K562 (cell line): ENCODE results near the gene ATP6V0E2. TPM values are rescaled to one million over a fixed set of nuclear protein-coding genes. Genes with fewer than 3 reads are reported as not detected.

Experiments
- ATF4 ChIP-seq: fragments of 450-650 bp; formaldehyde crosslinking; IDR thresholded peaks from 2 replicates; pipeline ENCODE4 v1.4.0; 2022; ENCODE audit warnings: mild to moderate bottlenecking, moderate library complexity
- BACH1 ChIP-seq: fragments of 200-800 bp; sonication (Bioruptor generic); IDR thresholded peaks from 2 replicates; pipeline ENCODE4 v1.6.1; 2016; ENCODE audit warnings: missing genetic modification characterization, missing compliant biosample characterization
- CBFB ChIP-seq: sonication (generic); formaldehyde crosslinking; IDR thresholded peaks from 2 replicates; pipeline ENCODE4 v1.4.0; 2020; ENCODE audit warnings: mild to moderate bottlenecking, missing genetic modification reagents
- CBX3 ChIP-seq, 2 experiments: IDR thresholded peaks; 1 replicate in 1 of 2; 2 replicates in 1 of 2; pipeline ENCODE4 v1.6.1; 2012; ENCODE audit warnings: inconsistent platforms in 2 of 2, low read length in 2 of 2, borderline replicate concordance in 1 of 2, control low read depth in 1 of 2
- ELF4 ChIP-seq: fragments of 450-650 bp; formaldehyde crosslinking; IDR thresholded peaks from 2 replicates; pipeline ENCODE4 v1.4.0; 2022; ENCODE audit warnings: missing genetic modification characterization
- ESRRA ChIP-seq: fragments of 450-650 bp; IDR thresholded peaks from 2 replicates; pipeline ENCODE4 v1.6.1; 2014; ENCODE audit warnings: low read depth, mild to moderate bottlenecking, moderate library complexity, borderline replicate concordance
- GTF2E2 ChIP-seq: fragments of 200-800 bp; sonication (Bioruptor generic); IDR thresholded peaks from 2 replicates; pipeline ENCODE4 v1.6.1; 2016; ENCODE audit warnings: missing genetic modification characterization, missing compliant biosample characterization
- L3MBTL2 ChIP-seq: fragments of 450-650 bp; IDR thresholded peaks from 2 replicates; pipeline ENCODE4 v1.6.1; 2016; ENCODE audit warnings: mild to moderate bottlenecking, moderate library complexity
- MGA ChIP-seq: fragments of 450-650 bp; IDR thresholded peaks from 2 replicates; pipeline ENCODE4 v1.6.1; 2016; ENCODE audit warnings: mild to moderate bottlenecking, moderate library complexity
- SMARCB1 ChIP-seq: IDR thresholded peaks from 2 replicates; pipeline ENCODE4 v1.6.1; 2011; ENCODE audit warnings: improper control_type of control experiment, low read depth; ENCODE audit not compliant: insufficient read length
- SMC3 ChIP-seq: conservative IDR thresholded peaks from 2 replicates; pipeline ENCODE4 v1.6.1; 2011; ENCODE audit warnings: low read depth, low read length, improper control_type of control experiment; ENCODE audit not compliant: insufficient read depth
- TAF1 ChIP-seq: IDR thresholded peaks from 2 replicates; pipeline ENCODE4 v1.6.1; 2011; ENCODE audit warnings: mild to moderate bottlenecking, low read length, moderate library complexity; ENCODE audit not compliant: insufficient read depth, control insufficient read depth, severe bottlenecking; ENCODE audit errors: extremely low read depth
- YY1 ChIP-seq, 3 experiments: IDR thresholded peaks; 2 replicates each; pipeline ENCODE4 v1.6.1; 2011; ENCODE audit warnings: low read length in 2 of 3, mild to moderate bottlenecking in 2 of 3, moderate library complexity in 2 of 3, borderline replicate concordance in 1 of 3, control low read depth in 1 of 3, low read depth in 1 of 3; ENCODE audit not compliant: insufficient read depth in 3 of 3, insufficient replicate concordance in 2 of 3, control insufficient read depth in 1 of 3, insufficient read length in 1 of 3; ENCODE audit errors: extremely low read depth in 1 of 3
- ZBTB1 ChIP-seq: sonication (generic); formaldehyde crosslinking; IDR thresholded peaks from 2 replicates; pipeline ENCODE4 v1.8.1; 2023; ENCODE audit warnings: missing genetic modification reagents, low read depth, mild to moderate bottlenecking, borderline replicate concordance
- polyA plus RNA-seq, 8 experiments: library from polyadenylated mRNA; depleted of rRNA in 4 of 8; stranded (reverse) in 5 of 8; unstranded in 3 of 8; fragments of >200 nt; fragmentation: Nextera tagmentation in 2 of 8; fragmentation: Illumina TruSeq in 1 of 8; extraction: Ambion mirVana in 2 of 8; extraction: Trizol in 1 of 8; gene quantifications; 2 replicates each; pipeline versions ENCODE4 v1.2.1 to v1.2.3, GENCODE V29; 2011 to 2014; ENCODE audit warnings: inconsistent platforms in 1 of 8, missing spikeins in 1 of 8
- total RNA-seq, 7 experiments: library from RNA; depleted of rRNA in 6 of 7; stranded (reverse); fragments of >200 nt in 6 of 7; fragmentation: Illumina TruSeq in 2 of 7; extraction: Trizol in 2 of 7; gene quantifications; 2 replicates each; pipeline versions ENCODE4 v1.2.1 to v1.2.3, GENCODE V29; 2011 to 2021; ENCODE audit warnings: low replicate concordance in 1 of 7

ATP6V0E2 gene
- total and polyA plus RNA-seq, 9 of the 15 experiments (the other 6 are each of a cell fraction or from before 2014, with no cell fraction given) = 0.55 to 18.5 (median 10.9) TPM

- TF ChIP-seq MGA (peak; percentile 73), ESRRA (peak; percentile 96), YY1 (IDR thresholded peaks at IDR 0.05; ENCODE audit: borderline replicate concordance in 1 of 3, control insufficient read depth in 1 of 3, extremely low read depth in 1 of 3, insufficient read depth in 3 of 3, insufficient read length in 1 of 3, insufficient replicate concordance in 2 of 3, low read depth in 1 of 3, low read length in 2 of 3) (peak; percentile 26 to 82 (median 28)), CBFB (0 out of 2 replicates have a peak, but pooled peaks have one; percentile 49), ATF4 (no peak), ZBTB1 (CRISPR knock-in tag) (no peak), CBX3 (IDR thresholded peaks at IDR 0.05; ENCODE audit: borderline replicate concordance in 1 of 2, low read length in 2 of 2) (peak in 1 of 2 experiments; percentile 88; a peak in 2 of 3 replicates), BACH1 (peak; percentile 46; the same call in 1 of the 2 replicates), SMC3 (0 out of 2 replicates have a peak, but pooled peaks have one; percentile 24), L3MBTL2 (peak; percentile 78), SMARCB1 (no peak), GTF2E2 (tag) (peak; percentile 63; the same call in 1 of the 2 replicates), ELF4 (CRISPR knock-in tag) (peak; percentile 58; the same call in 1 of the 2 replicates), TAF1 (no peak)
Observed at GRCh38 chr7:149872419-149873073, 1.2 kb upstream of the ATP6V0E2 start (continued).
